ENCODE results near the gene ALS2.

The ALS2 gene

GRCh38 chr2:201790989-201791388, 10.3 kb upstream of the ALS2 start:
- Histone ChIP-seq H3K4me1 (ENCODE audit: control insufficient read depth, insufficient read depth, low read depth, low read length) (no peaks in the 10 kb centered on the region), H3K4ac (ENCODE audit: low read depth in 1 of 2, low read length in 2 of 2) (no peak overlapping the region), H3K36me3 (ENCODE audit: control insufficient read depth in 1 of 2, insufficient read depth in 2 of 2, low read depth in 1 of 2, low read length in 2 of 2) (no peaks in the 10 kb centered on the region), H3K23ac (ENCODE audit: low read length in 2 of 2) (no peak overlapping the region), H4K91ac (ENCODE audit: low read length) (no peak overlapping the region), H2BK5ac (ENCODE audit: low read depth, low read length, poor library complexity, severe bottlenecking) (no peak overlapping the region), H3K18ac (ENCODE audit: low read depth in 1 of 2, low read length in 2 of 2) (no peak overlapping the region), H3K9me3 (ENCODE audit: control insufficient read depth, low read length) (no peaks in the 10 kb centered on the region), H3K4me3 (ENCODE audit: insufficient read depth in 1 of 2, low read depth in 1 of 2, low read length in 2 of 2) (no peak overlapping the region), H3K14ac (ENCODE audit: low read length in 2 of 2) (no peak overlapping the region), H2BK120ac (ENCODE audit: low read depth, low read length) (no peak overlapping the region), H2AK5ac (ENCODE audit: low read length, severe bottlenecking) (no peak overlapping the region), H3K79me1 (replicated peaks; ENCODE audit: low read length, poor library complexity, severe bottlenecking) (no peaks in the 10 kb centered on the region), H3K4me2 (ENCODE audit: low read length, poor library complexity, severe bottlenecking) (no peak overlapping the region), H3K27ac (ENCODE audit: low read length, poor library complexity, severe bottlenecking) (no peak overlapping the region), H3K27me3 (ENCODE audit: control insufficient read depth in 1 of 2, insufficient read depth in 1 of 2, low read length in 2 of 2) (no peaks in the 10 kb centered on the region), H2BK15ac (ENCODE audit: low read depth, poor library complexity, severe bottlenecking) (no peak overlapping the region), H2BK12ac (ENCODE audit: low read length in 2 of 2) (no peak overlapping the region), H3K9ac (ENCODE audit: low read length) (no peak overlapping the region), H2AFZ (ENCODE audit: low read depth, low read length) (no peak overlapping the region), H4K8ac (ENCODE audit: low read length) (no peak overlapping the region)
- DNase-seq: no peak
- WGBS: 89% methylated on average over 2 of the region's 2 CpGs

DNA sequence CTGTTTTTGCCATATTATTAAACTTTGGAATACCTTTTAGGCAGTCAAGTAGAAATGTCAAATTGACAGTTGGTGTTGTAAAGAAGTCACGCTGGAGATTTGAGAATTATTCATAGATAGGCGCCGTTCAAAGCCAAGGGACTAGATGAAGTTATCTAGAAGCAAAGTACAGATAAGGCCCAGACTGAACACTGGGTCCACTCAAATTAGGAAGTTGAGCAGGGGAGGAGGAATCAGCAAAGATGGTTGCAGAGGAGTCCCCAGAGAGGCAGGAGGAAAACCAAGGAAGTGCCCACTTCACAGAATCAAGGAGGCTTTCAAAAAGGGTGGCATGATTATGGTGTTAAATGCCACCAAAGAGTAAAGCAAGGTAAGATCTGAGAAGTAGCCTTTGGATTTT, 9.6 kb upstream of the ALS2 start:
- H2AFZ ChIP-seq (ENCODE audit: low read depth, low read length): no peak overlapping the region
- no peak overlapping the region for H3K4me3 ChIP-seq (ENCODE audit: insufficient read depth in 1 of 2, low read depth in 1 of 2, low read length in 2 of 2)
- no peak overlapping the region for H3K4ac ChIP-seq (ENCODE audit: low read depth in 1 of 2, low read length in 2 of 2)
- no peak overlapping the region for H3K23ac ChIP-seq (ENCODE audit: low read length in 2 of 2)
- H3K9ac ChIP-seq (ENCODE audit: low read length): no peak overlapping the region
- no peak overlapping the region for H3K14ac ChIP-seq (ENCODE audit: low read length in 2 of 2)
- H2BK12ac ChIP-seq (ENCODE audit: low read length in 2 of 2): no peak overlapping the region
- H3K27me3 ChIP-seq (ENCODE audit: control insufficient read depth in 1 of 2, insufficient read depth in 1 of 2, low read length in 2 of 2): no peaks in the 10 kb centered on the region
- no peak overlapping the region for H2BK5ac ChIP-seq (ENCODE audit: low read depth, low read length, poor library complexity, severe bottlenecking)
- no peak overlapping the region for H2BK15ac ChIP-seq (ENCODE audit: low read depth, poor library complexity, severe bottlenecking)
- H3K27ac ChIP-seq (ENCODE audit: low read length, poor library complexity, severe bottlenecking): no peak overlapping the region
- H3K4me2 ChIP-seq (ENCODE audit: low read length, poor library complexity, severe bottlenecking): no peak overlapping the region
- no peak overlapping the region for H2AK5ac ChIP-seq (ENCODE audit: low read length, severe bottlenecking)
- no peak overlapping the region for H4K91ac ChIP-seq (ENCODE audit: low read length)
- no peak for DNase-seq
- no peak overlapping the region for H4K8ac ChIP-seq (ENCODE audit: low read length)
- no peaks in the 10 kb centered on the region for H3K79me1 ChIP-seq (replicated peaks; ENCODE audit: low read length, poor library complexity, severe bottlenecking)
- 95% methylated on average over 3 of the region's 3 CpGs for WGBS
- H2BK120ac ChIP-seq (ENCODE audit: low read depth, low read length): no peak overlapping the region
- no peaks in the 10 kb centered on the region for H3K36me3 ChIP-seq (ENCODE audit: control insufficient read depth in 1 of 2, insufficient read depth in 2 of 2, low read depth in 1 of 2, low read length in 2 of 2)
- no peaks in the 10 kb centered on the region for H3K4me1 ChIP-seq (ENCODE audit: control insufficient read depth, insufficient read depth, low read depth, low read length)
- no peak overlapping the region for H3K18ac ChIP-seq (ENCODE audit: low read depth in 1 of 2, low read length in 2 of 2)
- H3K9me3 ChIP-seq (ENCODE audit: control insufficient read depth, low read length): no peaks in the 10 kb centered on the region

- Histone ChIP-seq H3K23ac (ENCODE audit: low read length in 2 of 2) (no peak overlapping the region), H4K91ac (ENCODE audit: low read length) (no peak overlapping the region), H3K27me3 (ENCODE audit: control insufficient read depth in 1 of 2, insufficient read depth in 1 of 2, low read length in 2 of 2) (no peaks in the 10 kb centered on the region), H3K9me3 (ENCODE audit: control insufficient read depth, low read length) (no peaks in the 10 kb centered on the region), H3K9ac (ENCODE audit: low read length) (no peak overlapping the region), H3K4ac (ENCODE audit: low read depth in 1 of 2, low read length in 2 of 2) (no peak overlapping the region), H3K4me1 (ENCODE audit: control insufficient read depth, insufficient read depth, low read depth, low read length) (no peaks in the 10 kb centered on the region), H2BK120ac (ENCODE audit: low read depth, low read length) (no peak overlapping the region), H3K79me1 (replicated peaks; ENCODE audit: low read length, poor library complexity, severe bottlenecking) (no peaks in the 10 kb centered on the region), H3K4me2 (ENCODE audit: low read length, poor library complexity, severe bottlenecking) (no peak overlapping the region), H3K14ac (ENCODE audit: low read length in 2 of 2) (no peak overlapping the region), H3K18ac (ENCODE audit: low read depth in 1 of 2, low read length in 2 of 2) (no peak overlapping the region), H2BK12ac (ENCODE audit: low read length in 2 of 2) (no peak overlapping the region), H4K8ac (ENCODE audit: low read length) (no peak overlapping the region), H2AFZ (ENCODE audit: low read depth, low read length) (no peak overlapping the region), H3K36me3 (ENCODE audit: control insufficient read depth in 1 of 2, insufficient read depth in 2 of 2, low read depth in 1 of 2, low read length in 2 of 2) (no peaks in the 10 kb centered on the region), H3K4me3 (ENCODE audit: insufficient read depth in 1 of 2, low read depth in 1 of 2, low read length in 2 of 2) (no peak overlapping the region), H2BK5ac (ENCODE audit: low read depth, low read length, poor library complexity, severe bottlenecking) (no peak overlapping the region), H2AK5ac (ENCODE audit: low read length, severe bottlenecking) (no peak overlapping the region), H3K27ac (ENCODE audit: low read length, poor library complexity, severe bottlenecking) (no peak overlapping the region), H2BK15ac (ENCODE audit: low read depth, poor library complexity, severe bottlenecking) (no peak overlapping the region)
- no peak for DNase-seq
- 95% methylated on average over 2 of the region's 2 CpGs for WGBS
Measured at GRCh38 chr2:201789395-201789794, 8.7 kb upstream of the ALS2 start.

DNA sequence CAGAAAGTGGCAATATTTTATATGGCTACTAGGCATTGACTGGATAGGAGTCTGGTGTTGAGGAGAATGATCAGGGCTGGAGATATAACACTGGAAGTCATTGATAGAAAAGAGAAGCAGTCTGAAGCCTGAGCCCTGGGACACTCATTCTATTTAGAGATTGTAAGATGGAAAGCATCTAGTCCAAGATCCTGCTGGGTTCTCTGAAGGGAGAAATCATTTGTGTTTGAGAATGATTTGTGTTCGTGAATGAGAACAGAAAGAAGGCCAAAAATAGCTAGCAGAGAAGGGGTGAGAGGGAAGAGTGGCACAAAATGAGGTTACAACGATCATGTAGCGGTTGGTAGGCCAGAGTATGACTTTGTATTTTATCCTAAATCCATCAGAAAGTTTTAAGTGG, 7.6 kb upstream of the ALS2 start:
- Histone ChIP-seq H2BK120ac (ENCODE audit: low read depth, low read length) (no peak overlapping the region), H3K27me3 (ENCODE audit: control insufficient read depth in 1 of 2, insufficient read depth in 1 of 2, low read length in 2 of 2) (peaks cover 0 to 2% of the 10 kb centered on the region in 2 experiments), H2BK12ac (ENCODE audit: low read length in 2 of 2) (no peak overlapping the region), H3K9ac (ENCODE audit: low read length) (no peak overlapping the region), H3K14ac (ENCODE audit: low read length in 2 of 2) (no peak overlapping the region), H3K79me1 (replicated peaks; ENCODE audit: low read length, poor library complexity, severe bottlenecking) (no peaks in the 10 kb centered on the region), H3K4me3 (ENCODE audit: insufficient read depth in 1 of 2, low read depth in 1 of 2, low read length in 2 of 2) (no peak overlapping the region), H3K18ac (ENCODE audit: low read depth in 1 of 2, low read length in 2 of 2) (no peak overlapping the region), H3K4me2 (ENCODE audit: low read length, poor library complexity, severe bottlenecking) (no peak overlapping the region), H2AK5ac (ENCODE audit: low read length, severe bottlenecking) (no peak overlapping the region), H3K36me3 (ENCODE audit: control insufficient read depth in 1 of 2, insufficient read depth in 2 of 2, low read depth in 1 of 2, low read length in 2 of 2) (no peaks in the 10 kb centered on the region), H3K27ac (ENCODE audit: low read length, poor library complexity, severe bottlenecking) (no peak overlapping the region), H3K23ac (ENCODE audit: low read length in 2 of 2) (no peak overlapping the region), H3K9me3 (ENCODE audit: control insufficient read depth, low read length) (no peaks in the 10 kb centered on the region), H4K91ac (ENCODE audit: low read length) (no peak overlapping the region), H2BK15ac (ENCODE audit: low read depth, poor library complexity, severe bottlenecking) (no peak overlapping the region), H3K4me1 (ENCODE audit: control insufficient read depth, insufficient read depth, low read depth, low read length) (no peaks in the 10 kb centered on the region), H2BK5ac (ENCODE audit: low read depth, low read length, poor library complexity, severe bottlenecking) (no peak overlapping the region), H4K8ac (ENCODE audit: low read length) (no peak overlapping the region), H3K4ac (ENCODE audit: low read depth in 1 of 2, low read length in 2 of 2) (no peak overlapping the region), H2AFZ (ENCODE audit: low read depth, low read length) (no peak overlapping the region)
- DNase-seq: no peak
- WGBS: 77% methylated on average over 3 of the region's 3 CpGs

Data from mesenchymal stem cell (in vitro differentiated cells and primary cell).